HFF-Myc (cell line): ENCODE measurements around the gene CPNE9.
A peak's percentile ranks its signal among the peaks of the same experiment; 100 is the strongest.

Experiments
- DNase-seq: peaks from one replicate; pipeline ENCODE4 v3.0.0-alpha.2; 2011; ENCODE audit warnings: low read depth; ENCODE audit errors: extremely low read depth
- H3K4me3 ChIP-seq: replicated peaks from 2 replicates; pipeline ENCODE4 v1.5.1; 2011; ENCODE audit warnings: low read depth, mild to moderate bottlenecking, control low read depth, low read length
- TF ChIP-seq, protein P1 (sequence below): IDR thresholded peaks from 2 replicates; pipeline ENCODE4 v1.5.1; 2012; ENCODE audit warnings: mild to moderate bottlenecking, low read depth, low read length, control low read depth; ENCODE audit errors: missing control alignments

The CPNE9 gene

DNA sequence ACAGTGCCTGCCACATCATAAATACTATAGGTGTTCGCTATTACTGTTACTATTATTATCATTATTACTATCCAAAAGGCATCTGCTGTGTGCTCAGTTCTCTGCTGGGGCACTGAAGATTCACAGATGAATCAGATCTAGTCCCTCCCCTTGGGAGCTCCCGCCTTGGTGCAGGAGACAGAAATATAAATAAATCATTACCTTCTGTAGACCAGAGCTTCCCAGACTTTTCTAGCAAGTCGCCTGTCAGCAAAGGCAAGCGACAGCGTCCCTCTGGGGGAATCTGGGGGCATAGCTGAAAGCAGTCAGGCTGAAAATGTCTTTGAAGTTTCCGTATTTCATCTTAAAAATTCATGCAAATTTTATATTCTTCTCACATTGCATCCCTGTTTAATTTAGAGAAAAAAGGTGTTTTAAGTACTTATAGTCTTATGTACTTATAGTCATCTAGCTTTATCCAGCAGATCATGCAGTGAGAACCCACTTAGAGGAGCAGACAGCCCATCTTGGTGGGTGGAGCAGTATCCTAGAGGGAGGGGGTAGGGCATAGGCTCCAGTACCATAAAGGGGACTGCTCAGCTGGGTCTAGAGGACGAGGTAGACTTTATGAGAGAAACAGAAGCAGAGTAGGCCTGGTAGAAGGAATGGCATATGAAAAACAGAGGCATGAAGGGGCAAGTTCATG lies 17.5 kb downstream of the CPNE9 start:
- no peak for DNase-seq
- no peak overlapping the region for H3K4me3 ChIP-seq
- TF ChIP-seq, protein P1, sequence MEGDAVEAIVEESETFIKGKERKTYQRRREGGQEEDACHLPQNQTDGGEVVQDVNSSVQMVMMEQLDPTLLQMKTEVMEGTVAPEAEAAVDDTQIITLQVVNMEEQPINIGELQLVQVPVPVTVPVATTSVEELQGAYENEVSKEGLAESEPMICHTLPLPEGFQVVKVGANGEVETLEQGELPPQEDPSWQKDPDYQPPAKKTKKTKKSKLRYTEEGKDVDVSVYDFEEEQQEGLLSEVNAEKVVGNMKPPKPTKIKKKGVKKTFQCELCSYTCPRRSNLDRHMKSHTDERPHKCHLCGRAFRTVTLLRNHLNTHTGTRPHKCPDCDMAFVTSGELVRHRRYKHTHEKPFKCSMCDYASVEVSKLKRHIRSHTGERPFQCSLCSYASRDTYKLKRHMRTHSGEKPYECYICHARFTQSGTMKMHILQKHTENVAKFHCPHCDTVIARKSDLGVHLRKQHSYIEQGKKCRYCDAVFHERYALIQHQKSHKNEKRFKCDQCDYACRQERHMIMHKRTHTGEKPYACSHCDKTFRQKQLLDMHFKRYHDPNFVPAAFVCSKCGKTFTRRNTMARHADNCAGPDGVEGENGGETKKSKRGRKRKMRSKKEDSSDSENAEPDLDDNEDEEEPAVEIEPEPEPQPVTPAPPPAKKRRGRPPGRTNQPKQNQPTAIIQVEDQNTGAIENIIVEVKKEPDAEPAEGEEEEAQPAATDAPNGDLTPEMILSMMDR: no peak

DNA sequence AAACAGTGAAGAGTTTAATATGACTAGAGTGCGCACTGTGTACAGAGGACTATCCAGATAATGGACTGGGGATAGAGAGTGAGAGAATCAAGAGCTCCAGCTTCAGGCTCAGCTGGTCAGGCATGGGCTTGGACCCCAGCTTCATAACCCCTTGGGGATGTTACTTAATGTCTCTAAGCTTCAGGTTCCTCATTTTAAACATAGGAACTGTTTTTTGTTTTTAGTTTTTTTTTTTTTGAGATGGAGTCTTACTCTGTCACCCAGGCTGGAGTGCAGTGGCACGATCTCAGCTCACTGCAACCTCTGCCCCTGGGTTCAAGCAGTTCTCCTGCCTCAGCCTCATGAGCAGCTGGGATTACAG lies 18.0 kb downstream of the CPNE9 start:
- TF ChIP-seq, protein P1: no peak
- DNase-seq: no peak

DNA sequence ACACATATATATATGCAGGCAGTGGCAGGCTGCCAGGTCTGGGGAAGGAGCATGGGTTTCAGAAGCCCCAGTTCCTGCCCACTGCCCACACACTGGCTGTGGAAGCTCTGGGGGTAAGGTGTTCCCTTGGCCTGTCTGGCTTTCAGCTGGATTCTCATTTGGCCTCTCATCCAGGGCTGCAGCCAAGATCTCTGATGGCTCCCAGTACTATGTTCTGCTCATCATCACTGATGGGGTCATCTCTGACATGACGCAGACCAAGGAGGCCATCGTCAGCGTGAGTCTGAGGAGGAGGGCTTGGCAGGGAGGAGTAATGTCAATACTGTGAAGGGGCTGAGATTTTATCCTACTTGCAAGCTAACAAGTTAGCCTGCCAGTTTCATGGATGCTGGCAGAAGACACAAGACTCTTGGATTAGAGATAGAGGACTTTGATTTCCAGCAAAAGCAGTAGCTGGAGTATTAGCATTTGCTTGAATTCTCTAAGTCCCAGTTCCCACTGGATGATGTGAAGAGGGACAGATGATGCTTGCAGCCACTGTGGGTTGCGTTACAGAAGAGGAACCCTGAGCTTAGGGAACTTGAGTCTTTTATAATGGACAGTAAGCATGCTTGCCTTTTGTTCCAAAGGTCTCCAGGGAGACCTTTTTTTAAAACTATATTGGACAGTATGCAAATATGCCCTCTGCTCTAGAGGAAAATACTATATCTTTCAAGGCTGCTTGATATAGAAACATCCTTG lies 22.3 kb downstream of the CPNE9 start:
- no peak overlapping the region for H3K4me3 ChIP-seq
- TF ChIP-seq, protein P1: no peak
- no peak for DNase-seq

More for the DNA sequence above, 18.0 kb downstream of the CPNE9 start:
- no peak overlapping the region for H3K4me3 ChIP-seq

DNA sequence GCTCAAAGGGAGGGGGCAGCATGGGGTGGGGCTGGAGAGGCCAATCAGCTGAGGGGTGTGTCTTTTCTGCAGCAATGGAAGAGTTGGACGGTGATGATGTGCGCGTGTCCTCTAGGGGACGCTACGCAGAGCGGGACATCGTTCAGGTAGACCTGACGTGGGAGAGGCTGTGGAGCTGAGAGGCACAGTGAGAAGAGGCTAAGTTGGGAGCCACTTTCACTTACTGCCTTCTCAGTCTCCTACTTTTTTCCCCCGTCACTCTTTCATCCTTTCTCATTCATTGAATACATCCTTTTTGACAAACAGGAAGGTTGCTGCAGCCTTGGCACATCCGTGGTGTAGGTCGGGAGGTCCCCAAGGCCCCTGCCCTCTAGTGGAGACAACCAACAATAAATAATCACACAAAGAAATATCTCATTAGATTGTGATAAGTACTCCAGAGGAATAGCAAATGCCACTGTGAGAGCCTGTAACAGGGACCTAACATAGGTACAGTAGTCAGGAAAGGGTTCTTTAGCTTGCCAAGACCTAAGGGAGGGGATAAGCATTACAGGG lies 23.5 kb downstream of the CPNE9 start:
- no peak overlapping the region for H3K4me3 ChIP-seq
- TF ChIP-seq, protein P1: peak; percentile 31
- no peak for DNase-seq

DNA sequence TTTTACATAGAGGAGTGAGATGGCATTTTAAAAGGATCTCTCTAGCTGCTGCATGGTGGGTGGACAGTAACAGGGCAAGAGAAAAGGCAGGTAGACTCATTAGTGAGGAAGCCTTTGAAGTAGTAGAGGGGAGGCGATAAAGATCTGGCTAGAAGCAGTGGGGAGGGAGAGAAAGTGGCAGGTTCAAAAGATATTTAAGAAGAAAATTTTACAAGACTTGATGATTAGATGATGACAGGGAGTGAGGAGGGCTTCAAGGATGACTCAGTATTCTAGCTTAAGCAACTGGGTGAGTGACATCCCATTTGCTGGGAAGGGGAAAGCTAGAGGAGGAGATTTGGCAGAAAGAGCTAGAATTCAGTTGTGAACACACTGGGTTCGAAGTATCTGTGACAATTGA lies 24.1 kb downstream of the CPNE9 start:
- TF ChIP-seq, protein P1: no peak
- no peak for DNase-seq

DNA sequence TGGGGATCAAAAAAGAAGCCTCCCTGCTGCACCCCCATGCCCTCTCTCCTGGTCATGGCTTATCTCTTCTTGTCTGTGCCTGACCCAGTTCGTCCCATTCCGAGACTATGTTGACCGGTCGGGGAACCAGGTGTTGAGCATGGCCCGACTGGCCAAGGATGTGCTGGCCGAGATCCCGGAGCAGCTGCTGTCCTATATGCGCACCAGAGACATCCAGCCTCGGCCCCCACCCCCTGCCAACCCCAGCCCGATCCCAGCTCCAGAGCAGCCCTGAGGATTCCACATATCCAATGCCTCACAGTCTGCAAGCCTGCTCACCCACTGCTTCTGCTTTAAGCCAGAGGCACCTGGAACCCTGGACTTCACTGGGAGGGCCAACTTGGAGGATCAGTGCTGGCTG lies 25.8 kb downstream of the CPNE9 start:
- TF ChIP-seq, protein P1: no peak
- no peak for DNase-seq

More for the DNA sequence above, 24.1 kb downstream of the CPNE9 start:
- H3K4me3 ChIP-seq: no peak overlapping the region

More for the DNA sequence above, 25.8 kb downstream of the CPNE9 start:
- H3K4me3 ChIP-seq: no peak overlapping the region
